HG02943 (cell line): ENCODE measurements around the gene DCP2.
A peak's percentile ranks its signal among the peaks of the same experiment; 100 is the strongest.

Experiments used
- ATAC-seq: cut with Tn5 transposase; IDR thresholded peaks from one replicate; pipeline ENCODE4 v1.9.1; 2021; ENCODE audit warnings: mild to moderate bottlenecking, low read depth, moderate library complexity; ENCODE audit not compliant: unreplicated experiment

DCP2 gene

DNA sequence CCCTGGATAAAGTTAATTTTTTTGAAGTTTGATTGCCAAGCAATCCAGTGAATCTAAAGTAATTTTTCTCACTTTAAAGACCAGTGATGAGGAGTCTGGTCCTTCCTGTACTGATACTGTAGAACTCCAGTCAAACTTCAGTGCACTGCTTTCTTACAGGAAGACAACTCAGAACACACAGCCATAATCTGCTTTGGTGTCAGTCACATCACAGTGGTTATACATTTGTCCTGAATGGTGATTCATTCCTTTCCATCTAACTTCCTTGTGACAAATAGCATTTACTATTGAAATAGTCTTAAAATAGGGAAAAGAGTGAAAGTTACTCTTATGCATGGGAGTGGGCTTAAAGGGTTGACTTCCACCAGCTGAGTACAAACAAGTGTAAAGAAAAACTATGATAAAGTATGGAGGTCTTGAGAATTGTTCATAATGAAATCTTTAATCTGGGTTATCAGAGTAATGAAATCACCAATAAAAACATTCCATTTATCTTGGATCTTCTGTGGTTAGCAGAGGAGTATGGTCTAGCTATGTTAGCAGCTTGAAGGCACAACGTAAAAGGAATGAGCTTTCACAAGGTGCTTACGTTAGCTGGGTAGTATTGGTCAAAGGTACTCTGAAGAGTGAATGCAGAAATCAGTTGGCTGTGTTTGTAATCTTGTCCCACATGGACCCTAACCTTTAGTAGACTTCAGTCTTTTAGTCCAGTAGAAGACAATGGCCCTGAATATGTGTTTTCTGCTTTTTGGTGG, 41.5 kb downstream of the DCP2 start:
- ATAC-seq = no peak

GRCh38 chr5:113020461-113021273, 44.1 kb downstream of the DCP2 start:
- no peak for ATAC-seq

- ATAC-seq = peak; percentile 78
Observed at GRCh38 chr5:113022661-113023060, 46.1 kb downstream of the DCP2 start.

- ATAC-seq = no peak
Observed at GRCh38 chr5:113024076-113024697, 47.6 kb downstream of the DCP2 start.

DNA sequence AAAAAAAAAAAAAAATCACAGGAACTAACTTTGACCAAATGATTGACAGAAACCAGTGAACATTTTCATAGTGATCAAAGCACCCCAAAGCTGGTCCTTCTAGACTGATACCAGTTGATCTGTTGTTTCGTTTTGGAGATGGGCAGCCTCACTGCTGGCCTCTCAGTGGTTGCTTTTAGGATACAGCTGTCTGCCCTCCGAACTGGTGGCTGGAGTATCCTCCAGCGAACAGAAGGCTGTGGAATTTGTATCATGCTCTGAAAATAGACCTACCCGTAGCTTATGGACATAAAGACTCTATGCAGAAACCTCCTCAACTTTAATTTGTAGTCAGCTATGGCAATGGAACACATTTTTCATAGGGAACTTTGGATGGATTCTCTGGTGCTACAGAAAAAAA, 49.0 kb downstream of the DCP2 start:
- ATAC-seq = no peak

DNA sequence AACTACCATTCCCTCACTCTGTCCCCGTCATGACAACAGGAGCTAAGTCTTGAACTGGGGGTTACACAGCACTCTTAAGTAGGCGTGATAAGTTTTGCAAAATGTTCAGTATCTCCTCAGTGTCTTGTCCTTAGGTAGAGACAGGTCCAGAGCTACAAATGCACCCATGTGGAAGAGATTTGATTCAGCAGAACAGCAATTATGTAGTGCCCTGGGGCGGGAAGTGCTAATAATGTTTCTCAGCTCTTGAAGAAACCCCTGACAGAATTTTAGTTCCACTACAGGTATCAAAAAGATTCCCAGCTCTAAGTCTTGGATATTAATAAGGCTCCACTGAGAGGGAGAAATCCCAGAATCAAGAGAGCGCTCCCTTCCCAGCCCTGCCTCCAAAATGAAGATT, 49.6 kb downstream of the DCP2 start:
- ATAC-seq = no peak

DNA sequence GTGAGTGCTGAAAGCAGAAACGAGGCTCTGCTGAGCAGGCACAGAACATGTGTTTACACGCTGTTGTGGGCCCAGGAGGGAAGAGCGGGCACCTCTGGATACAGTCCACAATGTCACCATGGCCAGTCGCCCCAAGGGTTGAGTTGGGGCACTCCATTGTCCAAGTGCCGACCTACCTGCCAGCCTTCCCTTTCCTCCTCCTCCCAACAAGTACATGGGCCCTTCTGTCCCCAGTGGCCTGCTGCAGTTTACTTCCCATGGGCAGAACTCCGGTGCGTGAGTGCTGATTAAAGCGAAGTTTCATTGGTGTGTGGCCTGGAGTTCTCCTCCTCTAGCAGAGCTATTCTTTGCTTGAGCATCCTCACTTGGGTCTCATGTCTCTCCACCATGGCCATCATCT, 50.4 kb downstream of the DCP2 start:
- no peak for ATAC-seq

DNA sequence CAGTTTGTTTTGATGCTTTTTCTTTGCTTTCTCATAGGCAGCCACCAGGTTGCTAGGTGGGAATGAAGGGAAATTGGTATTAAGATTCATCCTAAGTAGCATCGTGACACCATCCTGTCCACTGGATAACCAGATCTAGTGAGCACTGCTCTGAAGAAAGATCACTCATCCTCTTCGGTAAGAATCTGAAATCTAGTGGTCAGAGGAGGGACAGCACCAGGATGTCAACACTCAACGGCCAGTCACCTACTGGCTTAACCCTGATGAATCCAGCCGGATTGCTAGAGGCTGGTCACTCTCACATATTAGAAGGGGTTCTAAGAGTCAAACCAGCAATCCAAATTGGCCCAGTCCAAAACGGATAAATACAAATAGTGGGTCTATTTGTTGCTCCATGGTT, 50.8 kb downstream of the DCP2 start:
- ATAC-seq = no peak

GRCh38 chr5:113029614-113030013, 53.0 kb downstream of the DCP2 start:
- ATAC-seq = no peak

- no peak for ATAC-seq
Observed at GRCh38 chr5:113031104-113031503, 54.5 kb downstream of the DCP2 start.

DNA sequence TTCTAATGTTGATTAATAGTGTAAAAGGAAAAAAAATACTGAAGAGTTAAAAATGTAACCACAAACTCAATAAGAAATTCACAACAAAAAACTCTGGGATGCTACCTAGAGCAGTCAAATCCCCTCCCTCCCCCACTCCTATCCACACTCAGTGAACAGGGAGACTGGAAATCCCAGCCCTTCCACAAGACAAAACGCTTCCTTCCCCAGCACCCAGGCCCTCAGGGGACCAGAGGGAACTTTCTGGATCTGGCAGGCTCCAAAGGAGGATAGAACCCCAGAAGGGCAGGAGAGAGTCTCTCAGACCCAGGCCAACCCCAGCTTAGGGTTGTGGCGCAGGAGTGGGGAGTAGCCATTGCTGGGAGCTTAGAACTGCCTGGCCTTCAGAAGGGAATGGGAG, 55.0 kb downstream of the DCP2 start:
- no peak for ATAC-seq

- ATAC-seq = no peak
Observed at GRCh38 chr5:113034182-113034773, 57.7 kb downstream of the DCP2 start.

DNA sequence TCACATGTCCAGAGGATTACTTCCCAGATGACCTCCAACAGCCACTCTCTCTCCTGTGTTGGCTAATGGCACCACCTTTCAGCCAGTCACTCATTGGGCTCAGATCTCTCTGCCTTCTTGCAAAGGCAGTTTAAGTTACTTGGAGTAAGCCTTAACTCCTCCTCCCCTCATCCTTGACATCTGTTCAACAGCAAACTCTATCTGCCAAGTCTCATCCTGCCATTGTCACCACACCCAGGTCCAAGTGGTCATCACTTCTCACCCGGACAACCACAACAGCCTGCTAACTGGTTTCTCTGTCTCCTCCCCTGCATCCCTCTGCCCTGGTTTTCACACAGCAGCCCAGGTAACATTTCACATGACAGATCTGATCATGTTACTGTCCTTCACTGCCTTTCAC, 58.5 kb downstream of the DCP2 start:
- ATAC-seq = no peak

DNA sequence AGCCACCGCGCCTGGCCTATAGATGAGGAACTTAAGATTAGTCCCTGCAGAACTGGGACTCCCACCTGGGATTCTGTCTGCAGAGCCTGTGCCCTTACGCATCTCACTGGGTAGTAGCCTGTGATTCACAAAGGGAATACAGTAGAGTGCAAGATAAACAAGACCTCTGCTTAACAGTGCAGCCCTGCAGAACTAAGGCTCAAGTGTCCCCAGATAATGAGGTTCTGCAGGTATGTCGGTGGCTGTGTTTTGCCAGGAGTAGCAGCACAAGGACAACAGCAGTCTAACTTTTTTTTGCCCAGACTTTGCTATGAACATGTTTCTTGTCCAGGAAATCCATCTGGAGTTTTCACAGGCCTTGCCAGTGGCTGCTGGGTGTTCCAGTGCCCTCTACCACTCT, 59.7 kb downstream of the DCP2 start:
- ATAC-seq = no peak

DNA sequence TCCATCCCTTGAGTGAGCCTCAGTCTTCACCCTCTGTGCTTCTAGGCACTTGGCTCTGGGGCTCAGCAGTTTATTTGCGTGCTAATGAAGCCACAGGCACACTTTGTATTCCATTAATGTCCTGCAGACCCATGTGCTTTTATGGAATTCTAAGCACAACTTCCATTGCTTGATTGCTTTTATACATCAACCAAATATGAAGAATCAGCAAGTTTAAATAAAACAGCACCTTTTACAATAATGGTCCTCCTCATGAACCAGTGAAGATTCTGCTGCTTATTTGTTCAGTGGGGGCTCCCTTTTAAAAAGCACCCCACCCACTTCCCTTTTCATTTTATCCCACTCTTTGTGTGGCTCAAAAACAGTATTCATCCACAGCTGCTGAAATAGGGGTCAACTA, 60.2 kb downstream of the DCP2 start:
- no peak for ATAC-seq

DNA sequence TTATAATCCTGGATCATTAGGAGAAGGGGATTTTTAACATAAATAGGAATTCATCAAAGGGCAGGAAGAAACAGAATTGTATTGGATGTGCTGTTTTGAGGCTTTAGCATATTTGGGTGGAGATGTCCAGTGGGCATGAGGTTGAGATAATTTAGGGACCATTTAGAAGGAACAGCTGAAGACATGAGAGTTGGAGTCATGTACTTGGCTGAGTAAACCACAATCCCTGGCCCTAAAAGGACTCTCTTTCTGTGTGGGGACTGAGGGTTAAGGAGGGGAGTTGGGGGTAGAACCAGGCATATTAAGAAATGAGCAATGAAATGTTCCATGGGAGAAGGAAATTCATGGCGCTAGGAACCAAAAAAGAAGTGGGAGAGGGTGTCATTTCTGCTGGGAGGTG, 61.5 kb downstream of the DCP2 start:
- no peak for ATAC-seq

GRCh38 chr5:113038714-113039113, 62.1 kb downstream of the DCP2 start:
- no peak for ATAC-seq

DNA sequence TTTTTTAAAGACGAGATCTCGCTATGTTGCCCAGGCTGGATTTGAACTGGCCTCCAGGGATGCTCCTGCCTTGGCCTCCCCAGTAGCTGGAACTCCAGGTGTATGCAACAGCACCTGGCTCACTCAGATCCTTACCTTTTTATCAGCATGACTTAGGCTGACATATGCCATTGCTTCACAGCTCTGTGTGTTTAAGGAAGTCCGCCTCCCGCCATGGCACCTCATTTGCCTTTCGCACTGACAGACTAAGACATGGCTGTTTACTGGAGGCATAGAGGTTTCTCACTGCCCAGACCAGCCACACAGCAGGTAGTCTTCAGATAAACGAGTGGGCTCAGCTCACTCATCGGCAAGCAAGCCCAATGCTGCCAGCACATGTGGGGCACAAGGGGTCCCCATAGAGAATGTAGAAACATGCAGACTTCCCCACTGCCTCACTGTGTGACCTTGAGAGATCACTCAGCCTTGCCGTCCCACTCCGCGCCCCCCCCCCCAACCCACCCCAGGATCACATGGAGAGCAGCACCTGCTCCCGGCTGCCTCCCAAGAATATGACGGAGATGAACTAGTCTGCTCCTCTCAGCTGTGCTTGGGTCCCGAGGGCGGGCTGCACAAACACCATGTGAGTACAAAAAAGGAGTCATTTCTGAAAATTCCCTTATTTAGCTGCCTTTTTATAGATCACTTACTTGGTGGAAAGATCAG, 62.8 kb downstream of the DCP2 start:
- no peak for ATAC-seq

DNA sequence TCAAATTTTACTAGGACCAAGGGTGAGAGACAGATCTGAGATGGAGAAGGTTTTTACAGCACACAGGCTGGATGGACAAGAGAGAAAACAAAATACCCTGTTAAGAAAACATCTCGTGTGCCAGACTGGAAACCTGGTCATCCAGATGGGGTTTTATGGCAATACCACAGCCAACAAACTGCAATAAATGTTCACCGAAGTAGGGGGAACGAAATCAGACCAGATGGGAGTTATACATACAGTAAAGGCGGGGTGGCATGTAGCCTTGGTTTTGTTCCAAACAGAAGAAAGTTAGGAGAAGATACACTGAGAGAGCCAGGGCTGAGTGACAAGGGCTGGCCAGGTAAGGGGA, 63.3 kb downstream of the DCP2 start:
- ATAC-seq = no peak

DNA sequence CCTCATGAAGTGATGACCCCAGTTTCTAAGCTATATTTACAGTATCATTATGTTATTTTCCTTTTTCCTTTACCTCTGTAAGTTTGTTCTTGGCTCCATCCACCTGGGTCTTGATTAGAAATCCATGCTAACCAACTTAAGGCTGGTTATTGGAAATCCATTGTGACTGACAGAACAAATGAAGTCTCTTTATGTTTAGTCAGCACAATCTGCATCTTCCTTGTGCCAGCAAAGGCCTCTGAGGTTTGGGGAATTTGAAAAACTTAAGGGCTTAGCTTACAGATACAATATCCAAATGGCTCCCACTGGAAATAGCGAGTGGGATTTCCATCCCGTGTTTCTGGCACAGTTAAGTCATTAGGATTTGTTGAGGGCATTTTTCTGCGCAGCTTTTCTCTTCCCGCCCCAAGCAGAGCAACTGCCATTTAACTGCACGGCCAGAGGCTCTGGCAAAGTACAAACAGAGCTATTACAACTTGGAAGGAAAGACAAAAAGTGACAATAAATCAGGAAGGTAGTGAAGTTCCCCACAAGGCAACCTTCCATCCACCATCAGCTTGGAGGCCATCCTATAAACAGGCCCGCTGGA, 64.2 kb downstream of the DCP2 start:
- no peak for ATAC-seq
